HEK293 (cell line): ENCODE measurements around the gene MAP2.

Experiments used
- ZNF274 ChIP-seq, 2 experiments: fragments of 200-500 bp in 1 of 2; fragments of 450-650 bp in 1 of 2; sonication (Bioruptor generic) in 1 of 2; formaldehyde crosslinking in 1 of 2; IDR thresholded peaks; 2 replicates each; pipeline versions ENCODE4 v1.5.1 to v1.6.1; 2014 to 2016; ENCODE audit warnings: borderline replicate concordance in 1 of 2, inconsistent platforms in 1 of 2, low read length in 1 of 2, missing biosample characterization in 1 of 2, missing genetic modification characterization in 1 of 2
- ZNF324 ChIP-seq: fragments of 450-650 bp; formaldehyde crosslinking; IDR thresholded peaks from 2 replicates; pipeline ENCODE4 v1.5.1; 2016; ENCODE audit warnings: missing biosample characterization, missing genetic modification characterization
- ZNF335 ChIP-seq: fragments of 450-650 bp; formaldehyde crosslinking; conservative IDR thresholded peaks from 2 replicates; pipeline ENCODE4 v1.5.1; 2016; ENCODE audit warnings: missing biosample characterization, missing genetic modification characterization
- ZNF76 ChIP-seq: fragments of 450-650 bp; formaldehyde crosslinking; IDR thresholded peaks from 2 replicates; pipeline ENCODE4; 2016; ENCODE audit warnings: low read depth, missing biosample characterization, missing genetic modification characterization, borderline replicate concordance
- ZNF777 ChIP-seq: fragments of 450-650 bp; formaldehyde crosslinking; IDR thresholded peaks from 2 replicates; pipeline ENCODE4 v1.5.1; 2017; ENCODE audit warnings: missing biosample characterization, missing genetic modification characterization, borderline replicate concordance
- ZNF843 ChIP-seq: fragments of 450-650 bp; formaldehyde crosslinking; IDR thresholded peaks from 2 replicates; pipeline ENCODE4 v1.5.1; 2016; ENCODE audit warnings: missing biosample characterization, missing genetic modification characterization
- ZSCAN30 ChIP-seq: fragments of 450-650 bp; IDR thresholded peaks from 2 replicates; pipeline ENCODE4 v1.5.1; 2018; ENCODE audit warnings: missing biosample characterization, mild to moderate bottlenecking, missing genetic modification characterization, moderate library complexity
- TF ChIP-seq, protein P1 (sequence below): fragments of 450-650 bp; formaldehyde crosslinking; IDR thresholded peaks from 2 replicates; pipeline ENCODE4 v1.5.1; 2016; ENCODE audit warnings: missing biosample characterization, missing genetic modification characterization

DNA sequence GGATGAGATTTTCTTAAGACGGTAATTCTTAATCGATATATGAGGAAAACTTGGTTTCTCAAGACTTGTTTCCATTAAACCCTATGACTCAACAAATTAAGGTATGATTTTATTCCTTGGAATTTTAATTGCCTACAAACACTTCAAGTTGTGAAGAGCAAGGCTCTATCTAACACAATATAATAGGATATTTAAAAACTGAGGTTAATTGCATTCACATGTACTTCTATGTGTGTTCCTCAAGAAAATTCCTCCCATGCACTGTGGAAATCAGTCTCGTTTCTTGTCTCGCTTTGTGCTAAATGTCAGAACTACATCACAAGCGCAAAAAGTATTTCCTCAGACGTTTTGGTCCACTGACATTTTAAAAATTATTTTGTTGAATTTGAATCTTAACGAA is 238.2 kb downstream of the MAP2 start:
- TF ChIP-seq, protein P1, sequence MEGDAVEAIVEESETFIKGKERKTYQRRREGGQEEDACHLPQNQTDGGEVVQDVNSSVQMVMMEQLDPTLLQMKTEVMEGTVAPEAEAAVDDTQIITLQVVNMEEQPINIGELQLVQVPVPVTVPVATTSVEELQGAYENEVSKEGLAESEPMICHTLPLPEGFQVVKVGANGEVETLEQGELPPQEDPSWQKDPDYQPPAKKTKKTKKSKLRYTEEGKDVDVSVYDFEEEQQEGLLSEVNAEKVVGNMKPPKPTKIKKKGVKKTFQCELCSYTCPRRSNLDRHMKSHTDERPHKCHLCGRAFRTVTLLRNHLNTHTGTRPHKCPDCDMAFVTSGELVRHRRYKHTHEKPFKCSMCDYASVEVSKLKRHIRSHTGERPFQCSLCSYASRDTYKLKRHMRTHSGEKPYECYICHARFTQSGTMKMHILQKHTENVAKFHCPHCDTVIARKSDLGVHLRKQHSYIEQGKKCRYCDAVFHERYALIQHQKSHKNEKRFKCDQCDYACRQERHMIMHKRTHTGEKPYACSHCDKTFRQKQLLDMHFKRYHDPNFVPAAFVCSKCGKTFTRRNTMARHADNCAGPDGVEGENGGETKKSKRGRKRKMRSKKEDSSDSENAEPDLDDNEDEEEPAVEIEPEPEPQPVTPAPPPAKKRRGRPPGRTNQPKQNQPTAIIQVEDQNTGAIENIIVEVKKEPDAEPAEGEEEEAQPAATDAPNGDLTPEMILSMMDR: no peak
- TF ChIP-seq ZSCAN30 (tag by site-specific recombination) (no peak), ZNF843 (no peak), ZNF777 (no peak), ZNF324 (tag by site-specific recombination) (no peak), ZNF335 (no peak), ZNF76 (tag by site-specific recombination) (no peak), ZNF274 (IDR thresholded peaks at IDR 0.05; ENCODE audit: low read length) (no peak), ZNF274 (tag by site-specific recombination; IDR thresholded peaks at IDR 0.05; ENCODE audit: borderline replicate concordance) (no peak)
